Spleen (tissue), 7 donors: ENCODE results near the gene AMY2B.

Experiments used
- POLR2A ChIP-seq, 3 donors: fragments of 450-650 bp; IDR thresholded peaks; one replicate each; pipeline ENCODE4 v1.5.1; 2017; ENCODE audit warnings: antibody characterized with exemption in 3 of 3, mild to moderate bottlenecking in 1 of 3
- POLR2AphosphoS5 ChIP-seq, 3 donors: sonication (generic); formaldehyde crosslinking; IDR thresholded peaks; one replicate each; pipeline ENCODE4 v1.5.1; 2017; ENCODE audit warnings: antibody characterized with exemption in 3 of 3
- TF ChIP-seq, protein P1 (sequence below), 11 experiments: fragments of 200-600 bp in 7 of 11; fragments of 450-650 bp in 4 of 11; sonication (generic) in 4 of 11; IDR thresholded peaks in 8 of 11; conservative IDR thresholded peaks in 3 of 11; 1 replicate in 7 of 11; 2 replicates in 4 of 11; pipeline versions ENCODE4 v1.4.0 to v1.8.0; 2016 to 2021; ENCODE audit warnings: antibody characterized with exemption in 11 of 11, inconsistent platforms in 4 of 11, mild to moderate bottlenecking in 1 of 11
- donor health status: DM: no; HTN: no; CAD: no; lungs with moderate emphysema.
- donor health status: DM: no; HTN: no; CAD: no.
- donor health status: DM: no; HTN: no; CAD: no.

DNA sequence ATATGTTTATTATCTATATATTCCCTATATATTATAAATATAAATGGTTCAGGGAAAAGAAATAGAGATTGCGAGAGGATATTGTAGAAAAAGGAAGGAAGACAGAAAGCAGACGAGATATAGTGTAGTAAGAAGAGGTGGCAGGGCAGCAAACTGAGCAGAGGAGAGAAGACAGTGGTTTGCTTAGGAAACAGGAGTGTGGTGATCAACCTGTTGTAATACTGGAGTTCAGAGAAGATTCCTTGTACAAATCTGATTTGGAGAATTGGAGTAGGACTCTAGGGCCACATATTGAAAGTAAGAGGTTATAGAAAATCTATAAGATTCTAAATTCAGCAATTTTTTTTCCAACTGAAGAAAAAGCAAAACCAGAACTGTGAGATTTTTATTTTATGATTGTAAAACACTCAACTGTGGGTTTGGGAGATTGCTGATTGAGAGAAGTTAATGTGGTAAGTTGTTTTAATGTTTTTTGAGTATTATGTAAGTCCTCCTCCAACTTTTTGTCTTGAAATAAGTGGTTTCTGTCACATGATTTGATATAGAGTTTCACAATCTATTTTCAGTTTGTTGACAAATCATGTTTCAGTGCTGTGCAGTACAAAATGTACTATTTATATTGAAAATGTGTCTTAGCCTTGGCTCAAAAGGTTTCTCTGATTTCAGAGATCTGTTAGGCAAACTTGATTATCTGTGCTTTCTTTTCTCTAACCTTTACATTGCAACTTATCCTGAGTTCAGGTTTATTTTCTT lies 9.6 kb upstream of the AMY2B start:
- TF ChIP-seq, protein P1, sequence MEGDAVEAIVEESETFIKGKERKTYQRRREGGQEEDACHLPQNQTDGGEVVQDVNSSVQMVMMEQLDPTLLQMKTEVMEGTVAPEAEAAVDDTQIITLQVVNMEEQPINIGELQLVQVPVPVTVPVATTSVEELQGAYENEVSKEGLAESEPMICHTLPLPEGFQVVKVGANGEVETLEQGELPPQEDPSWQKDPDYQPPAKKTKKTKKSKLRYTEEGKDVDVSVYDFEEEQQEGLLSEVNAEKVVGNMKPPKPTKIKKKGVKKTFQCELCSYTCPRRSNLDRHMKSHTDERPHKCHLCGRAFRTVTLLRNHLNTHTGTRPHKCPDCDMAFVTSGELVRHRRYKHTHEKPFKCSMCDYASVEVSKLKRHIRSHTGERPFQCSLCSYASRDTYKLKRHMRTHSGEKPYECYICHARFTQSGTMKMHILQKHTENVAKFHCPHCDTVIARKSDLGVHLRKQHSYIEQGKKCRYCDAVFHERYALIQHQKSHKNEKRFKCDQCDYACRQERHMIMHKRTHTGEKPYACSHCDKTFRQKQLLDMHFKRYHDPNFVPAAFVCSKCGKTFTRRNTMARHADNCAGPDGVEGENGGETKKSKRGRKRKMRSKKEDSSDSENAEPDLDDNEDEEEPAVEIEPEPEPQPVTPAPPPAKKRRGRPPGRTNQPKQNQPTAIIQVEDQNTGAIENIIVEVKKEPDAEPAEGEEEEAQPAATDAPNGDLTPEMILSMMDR (IDR thresholded peaks at IDR 0.05 in 8 of 11, conservative IDR thresholded peaks at IDR 0.05 in 3 of 11), result no peak
- TF ChIP-seq POLR2A (IDR thresholded peaks at IDR 0.05) (no peak), POLR2AphosphoS5 (IDR thresholded peaks at IDR 0.05) (no peak)
